Measurements from ENCODE around the gene TFDP1.

Gene TFDP1

DNA sequence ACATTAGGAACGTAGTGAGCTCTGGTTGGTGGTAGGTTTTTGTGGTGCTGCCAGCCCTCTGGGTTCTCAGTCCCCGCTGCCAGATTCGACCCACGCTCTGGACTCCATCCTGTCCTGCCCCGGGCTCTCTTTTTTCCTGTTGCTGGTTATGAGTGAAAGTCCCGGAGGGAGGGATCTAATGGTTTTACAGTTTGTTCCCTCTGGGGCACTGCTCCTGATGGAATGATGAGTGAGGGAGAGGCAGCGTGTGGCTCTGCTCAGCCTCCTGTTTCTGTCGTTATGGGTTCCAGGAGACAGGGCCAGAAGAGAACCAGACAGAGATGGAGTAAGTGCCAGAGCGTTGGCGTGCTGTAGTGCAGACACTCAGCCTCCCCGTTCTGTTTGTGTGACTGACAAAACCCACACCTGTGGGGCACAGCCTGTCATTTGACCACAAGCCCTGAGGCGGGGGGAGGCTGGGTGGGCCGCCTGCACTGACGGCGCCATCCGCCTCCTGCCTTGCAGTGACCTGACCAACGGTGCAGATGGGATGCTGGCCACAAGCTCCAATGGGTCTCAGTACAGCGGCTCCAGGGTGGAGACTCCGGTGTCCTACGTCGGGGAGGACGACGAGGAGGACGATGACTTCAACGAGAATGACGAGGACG is 55.2 kb downstream of the TFDP1 start:
- DNase-seq, result peak in 1 of 10 donors; percentile 80
- intact Hi-C loops (cut with DNase I), result no loop called here

DNA sequence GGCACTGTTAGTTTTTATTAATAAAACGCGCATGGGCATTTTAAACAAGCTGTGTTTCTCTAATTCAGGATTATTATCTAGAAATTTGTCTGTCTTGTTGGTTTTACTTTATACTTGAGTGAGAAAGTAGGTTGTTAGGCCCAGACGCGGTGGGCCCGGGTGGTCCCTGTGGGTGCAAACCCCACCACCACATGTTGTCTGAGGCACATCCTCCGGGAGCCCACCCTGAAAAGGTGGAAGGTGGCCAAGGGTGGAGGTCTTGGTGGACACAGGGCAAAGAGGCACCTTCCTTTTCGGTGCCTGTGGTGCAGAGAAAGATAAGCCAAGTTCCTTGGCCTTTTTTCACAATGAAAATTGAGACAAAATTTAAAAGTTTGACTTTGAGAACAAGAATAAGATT is 56.9 kb downstream of the TFDP1 start:
- intact Hi-C loops (cut with DNase I), result no loop called here
- DNase-seq, result peak in 1 of 10 donors; percentile 66

GRCh38 chr13:113642563-113642962 is 58.0 kb downstream of the TFDP1 start:
- no peak for DNase-seq
- intact Hi-C loops (cut with DNase I), result no loop called here

GRCh38 chr13:113643593-113643992 is 59.0 kb downstream of the TFDP1 start:
- intact Hi-C loops (cut with DNase I), result no loop called here
- no peak for DNase-seq

DNA sequence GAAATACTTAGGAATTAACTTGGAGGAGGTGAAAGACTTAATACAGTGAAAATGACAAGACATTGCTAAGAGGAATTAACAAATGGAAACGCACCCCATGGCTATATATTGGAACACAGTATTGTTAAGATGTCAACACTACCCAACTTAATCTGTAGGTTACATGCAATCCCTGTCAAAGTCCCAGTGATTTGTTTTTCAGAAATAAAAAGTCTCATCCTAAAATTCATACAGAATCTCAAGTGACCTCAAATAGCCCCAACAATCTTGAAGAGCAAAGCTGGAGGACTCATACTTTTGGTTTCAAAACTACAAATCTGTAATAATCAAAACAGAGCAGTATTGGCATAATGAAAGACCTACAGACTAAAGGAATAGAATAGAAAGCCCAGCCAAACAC is 60.2 kb downstream of the TFDP1 start:
- intact Hi-C loops (cut with DNase I), result no loop called here
- DNase-seq, result no peak

DNA sequence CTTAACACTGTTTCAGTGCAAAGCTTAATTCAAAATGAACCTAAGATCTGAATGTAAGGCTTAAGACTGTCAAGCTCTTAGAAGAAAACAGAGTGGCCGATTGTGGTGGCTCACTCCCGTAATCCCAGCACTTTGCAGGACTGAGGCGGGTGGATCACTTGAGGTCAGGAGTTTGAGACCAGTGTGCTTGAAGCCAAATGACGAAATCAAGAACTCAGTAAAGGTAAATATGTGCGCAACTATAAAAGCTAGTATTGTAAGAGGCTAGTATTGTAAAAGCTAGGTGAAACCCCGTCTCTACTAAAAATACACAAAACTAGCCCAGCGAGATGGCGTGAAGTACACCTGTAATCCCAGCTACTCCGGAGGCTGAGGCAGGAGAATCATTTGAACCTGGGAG is 60.8 kb downstream of the TFDP1 start:
- intact Hi-C loops (cut with DNase I), result no loop called here

DNA sequence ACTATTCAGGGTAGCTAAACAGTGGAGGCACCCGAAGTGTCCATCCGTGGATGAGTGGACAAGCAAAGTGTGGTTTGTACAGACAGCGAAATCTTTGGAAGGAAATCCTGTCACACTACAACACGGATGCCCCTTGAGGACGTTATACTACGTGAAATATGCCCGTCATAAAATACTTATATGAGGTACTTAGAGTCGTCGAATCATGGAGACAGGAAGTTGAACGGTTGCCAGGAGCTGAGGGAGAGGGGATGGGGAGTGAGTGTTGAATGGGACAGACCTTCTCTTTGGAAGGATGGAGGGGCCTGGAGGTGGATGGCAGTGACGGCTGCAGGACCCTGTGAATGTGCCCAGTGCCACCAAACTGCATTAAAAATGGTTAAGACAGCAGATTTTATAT is 61.8 kb downstream of the TFDP1 start:
- peak in 1 of 10 donors; percentile 4 for DNase-seq
- intact Hi-C loops (cut with DNase I), result no loop called here

More for the DNA sequence above, 60.8 kb downstream of the TFDP1 start:
- DNase-seq, result peak in 1 of 10 donors; percentile 7

GRCh38 chr13:113646921-113647340 is 62.4 kb downstream of the TFDP1 start:
- intact Hi-C loops (cut with DNase I), result no loop called here
- DNase-seq, result peak in 4 of 10 donors; percentile 9 to 80 (median 32)

DNA sequence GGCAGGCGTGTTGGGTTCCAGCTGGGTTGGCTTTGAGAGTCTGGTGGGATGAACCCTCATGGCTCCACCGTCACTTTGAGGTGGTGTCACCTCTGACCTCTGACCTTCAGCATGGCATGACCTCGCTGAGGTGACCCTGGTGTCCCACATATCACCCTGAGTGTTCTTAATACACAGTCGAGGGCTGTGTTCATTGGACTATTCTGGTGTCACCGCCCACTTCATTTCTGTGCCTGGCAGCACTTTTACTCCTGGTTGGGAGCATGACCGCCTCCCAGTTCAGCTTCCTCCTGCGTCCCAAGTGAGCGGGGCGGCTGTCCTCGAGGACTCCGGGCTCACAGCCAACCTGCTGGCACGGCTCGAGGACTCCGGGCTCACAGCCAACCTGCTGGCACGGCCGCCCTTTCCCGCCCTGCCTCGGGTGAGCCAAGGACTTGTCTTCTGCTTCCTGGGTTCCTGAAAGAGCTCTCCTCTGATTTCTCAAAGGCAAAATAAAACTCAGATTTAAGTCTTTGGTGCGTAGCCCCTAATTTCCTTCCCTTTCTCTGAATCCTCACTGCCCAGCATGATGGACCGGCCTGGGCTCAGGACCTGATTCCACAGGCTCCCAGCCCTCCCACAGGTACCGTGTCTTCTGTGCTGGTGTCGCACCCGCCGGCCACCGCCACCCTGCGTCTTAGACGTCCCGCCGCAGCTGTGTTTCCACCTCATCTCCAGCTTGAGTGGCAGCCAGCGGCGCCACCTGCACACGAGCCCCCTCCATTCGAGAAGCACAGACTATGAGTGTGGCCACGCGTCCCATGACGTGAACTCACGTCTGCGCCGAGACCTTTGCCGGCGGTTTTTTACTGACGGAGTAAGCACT is 63.0 kb downstream of the TFDP1 start:
- intact Hi-C loops (cut with DNase I), result no loop called here
- peak; percentile 83 to 98 (median 92) for DNase-seq

DNA sequence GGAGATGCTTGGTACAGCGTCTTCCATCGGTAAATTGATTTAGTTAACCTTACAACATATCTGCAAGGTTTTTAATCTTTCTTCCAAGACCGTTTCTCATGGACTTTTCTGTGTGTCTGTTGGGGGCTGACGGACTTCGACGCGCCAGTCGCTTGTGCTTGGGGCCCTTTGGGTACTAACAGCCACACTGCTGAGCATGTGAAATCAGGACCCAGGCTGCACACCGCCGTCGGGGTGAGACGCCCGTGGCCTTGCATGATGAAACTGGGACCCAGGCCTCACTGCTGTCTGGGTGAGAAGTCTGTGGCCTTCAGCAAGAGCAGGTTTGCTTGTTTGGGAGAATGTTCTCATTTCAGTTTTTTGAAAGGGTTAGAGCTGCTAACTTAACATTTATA is 63.7 kb downstream of the TFDP1 start:
- DNase-seq, result peak in 2 of 10 donors; percentile 17 to 67
- intact Hi-C loops (cut with DNase I), result no loop called here

DNA sequence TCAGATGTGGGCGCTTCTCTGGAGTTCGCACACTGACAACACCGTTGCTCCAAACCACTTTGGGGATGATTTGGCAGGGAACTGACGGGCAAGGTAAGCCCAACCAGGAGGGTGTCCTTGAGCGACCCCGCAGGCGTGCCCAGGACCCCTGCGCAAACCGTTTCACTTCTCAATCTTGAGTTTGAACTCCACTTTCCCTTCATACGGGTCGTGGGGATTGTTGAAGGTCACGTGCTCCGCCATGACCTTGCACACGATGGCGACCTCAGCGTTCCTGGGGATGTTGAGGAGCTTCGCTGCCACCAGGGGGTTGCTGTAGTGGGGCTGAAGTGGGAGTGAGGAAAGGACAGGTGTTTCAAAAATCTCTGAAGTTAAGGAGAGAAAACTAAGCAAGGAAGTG is 64.7 kb downstream of the TFDP1 start:
- peak in 2 of 10 donors; percentile 19 to 49 for DNase-seq
- intact Hi-C loops (cut with DNase I), result no loop called here

GRCh38 chr13:113650275-113650674 is 65.7 kb downstream of the TFDP1 start:
- peak in 3 of 10 donors; percentile 6 to 80 (median 43) for DNase-seq
- intact Hi-C loops (cut with DNase I), result no loop called here

DNA sequence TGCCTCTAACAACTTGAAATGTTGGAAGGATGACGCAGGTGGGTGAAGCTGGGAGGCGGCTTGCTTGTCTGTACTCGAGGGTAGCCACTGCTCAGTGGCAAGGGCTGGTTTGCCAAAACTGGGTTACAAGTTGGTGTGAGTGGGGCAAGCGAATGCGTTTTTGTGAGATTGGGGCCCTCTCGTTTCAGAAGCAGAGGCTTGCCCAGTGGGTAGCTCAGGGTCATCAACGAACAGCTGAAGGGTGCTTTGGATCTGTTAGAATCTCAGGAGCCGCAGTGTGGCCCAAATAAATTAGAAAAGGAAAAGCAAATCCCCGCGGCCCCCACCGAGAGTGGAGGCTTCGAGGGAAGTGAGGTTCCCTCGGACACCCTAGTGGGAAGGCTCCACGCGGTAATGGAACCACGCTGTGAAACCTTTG is 66.2 kb downstream of the TFDP1 start:
- intact Hi-C loops (cut with DNase I), result no loop called here
- DNase-seq, result peak in 2 of 10 donors; percentile 7 to 65

DNA sequence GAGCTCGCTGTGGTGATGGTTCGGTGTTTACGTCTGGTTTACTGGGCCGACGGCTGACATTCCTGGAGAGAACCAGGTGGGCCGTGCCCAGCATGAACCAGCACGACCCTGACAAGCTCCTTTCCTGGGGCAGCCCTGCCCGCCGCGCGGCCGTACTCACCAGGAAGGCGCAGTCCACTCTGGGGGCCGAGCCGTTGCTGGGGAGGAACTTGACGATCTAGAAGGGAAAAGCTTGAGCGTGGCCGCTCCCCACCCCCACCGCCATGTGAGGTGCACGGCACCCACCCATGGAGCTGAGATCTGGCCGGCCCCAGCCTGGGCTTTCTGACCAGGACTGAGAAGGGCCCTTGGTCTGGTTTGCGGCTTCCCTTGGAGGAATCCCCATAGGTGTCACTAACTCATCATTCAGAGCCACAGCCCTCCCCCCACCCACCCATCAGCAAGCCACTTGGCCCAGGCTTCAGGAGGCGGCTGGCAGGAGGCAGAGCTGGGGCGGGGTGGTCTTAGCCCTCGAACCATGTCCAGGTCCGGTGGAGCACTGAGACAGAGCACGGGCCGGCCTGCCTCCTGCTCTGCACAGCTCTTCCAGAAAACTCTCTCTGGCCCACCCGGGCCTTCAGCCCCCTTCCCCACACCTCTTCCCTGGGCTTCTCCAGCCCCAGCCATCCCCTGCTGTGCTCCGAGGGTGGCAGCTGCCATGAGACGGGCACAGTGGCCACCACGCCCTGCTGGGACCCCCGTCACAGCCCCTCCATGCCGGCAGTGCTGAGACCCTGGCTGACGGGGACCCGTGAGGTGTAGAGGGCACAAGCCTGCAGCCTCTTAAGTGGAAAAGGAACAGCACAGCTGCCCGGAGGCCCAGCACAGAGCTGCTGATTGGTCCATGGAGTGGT is 67.2 kb downstream of the TFDP1 start:
- intact Hi-C loops (cut with DNase I), result no loop called here
- peak in 3 of 10 donors; percentile 23 to 83 (median 81) for DNase-seq

DNA sequence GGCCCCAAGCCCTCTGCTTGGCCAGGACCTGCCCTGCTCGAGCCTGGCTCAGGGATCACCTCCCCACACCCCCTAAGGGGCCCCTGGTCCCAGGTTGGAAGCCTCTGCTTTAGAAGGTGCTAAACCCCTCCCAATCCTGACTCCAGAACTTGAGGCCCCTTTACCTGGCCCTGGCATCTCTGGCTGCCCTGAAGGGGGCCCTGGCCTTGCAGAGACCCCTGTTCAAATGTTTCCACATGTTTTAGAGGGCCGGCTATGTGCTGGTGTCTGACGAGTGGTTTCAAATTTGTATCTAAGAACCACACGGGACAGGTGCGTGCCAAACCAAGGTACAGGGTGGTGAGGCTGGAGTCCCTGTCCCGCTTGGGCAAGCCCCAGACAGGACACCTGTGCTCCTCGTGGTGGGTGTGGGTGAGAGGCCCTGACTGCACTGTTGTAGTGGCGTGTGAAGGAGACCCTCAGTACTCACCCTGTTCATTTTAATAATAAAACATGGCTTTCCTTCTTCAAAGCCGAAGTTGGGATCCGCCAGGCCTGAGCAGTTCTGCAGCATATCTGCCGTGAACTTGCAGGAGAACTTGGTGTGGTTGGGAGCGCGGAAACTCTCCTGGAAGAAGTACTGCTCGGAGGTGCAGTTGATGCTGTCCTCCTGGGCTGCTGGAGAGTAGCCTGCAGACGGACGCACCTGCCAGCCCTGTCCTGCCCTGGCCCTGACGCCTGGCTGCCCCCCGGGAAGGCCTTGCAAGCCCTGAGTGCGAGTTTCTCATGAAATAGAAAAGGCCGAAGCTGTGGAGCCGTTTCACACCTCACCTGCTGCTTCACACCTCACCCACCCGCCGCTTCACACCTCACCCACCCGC is 68.1 kb downstream of the TFDP1 start:
- intact Hi-C loops (cut with DNase I), result no loop called here
- DNase-seq, result peak in 2 of 10 donors; percentile 15 to 59

GRCh38 chr13:113653264-113654174 is 69.0 kb downstream of the TFDP1 start:
- DNase-seq, result peak in 1 of 10 donors; percentile 20
- intact Hi-C loops (cut with DNase I), result no loop called here

DNA sequence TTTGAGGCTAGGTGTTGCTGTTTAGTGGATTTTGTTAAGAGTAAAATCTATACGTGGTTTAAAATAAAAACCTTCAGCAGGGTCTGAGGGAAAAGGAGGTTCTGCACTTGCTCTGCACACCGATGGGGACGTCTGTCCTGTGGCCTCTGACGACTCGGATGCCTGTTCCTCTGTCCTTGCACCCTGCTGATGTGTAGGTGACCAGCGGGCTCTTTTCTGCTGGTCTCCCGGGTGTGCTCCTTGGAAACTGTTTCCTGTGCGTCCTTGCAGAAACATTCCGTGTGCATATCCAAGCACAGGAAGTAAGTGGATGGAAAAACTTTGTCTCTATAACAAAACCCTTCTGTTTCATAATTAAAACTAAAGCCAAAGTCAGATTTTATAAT is 69.6 kb downstream of the TFDP1 start:
- intact Hi-C loops (cut with DNase I), result no loop called here
- DNase-seq, result peak in 1 of 10 donors; percentile 23

- peak in 2 of 10 donors; percentile 15 to 70 for DNase-seq
- intact Hi-C loops (cut with DNase I), result no loop called here
Observed at GRCh38 chr13:113654591-113655345, 70.2 kb downstream of the TFDP1 start.

Data from posterior cingulate gyrus (tissue), 11 donors.